HG03378 (cell line): ENCODE results near the gene ARFGEF2.
A peak's percentile ranks its signal among the peaks of the same experiment; 100 is the strongest.
"Not testable (repeated sequence)": the region's sequence is repeated elsewhere in the genome, so short reads cannot be mapped to it uniquely, and the experiment has no call there.

Experiments used
- ATAC-seq: cut with Tn5 transposase; IDR thresholded peaks from one replicate; pipeline ENCODE4 v1.9.1; 2021; ENCODE audit warnings: mild to moderate bottlenecking, moderate library complexity; ENCODE audit not compliant: unreplicated experiment

Gene ARFGEF2

GRCh38 chr20:48990467-48990866, 69.0 kb downstream of the ARFGEF2 start:
- ATAC-seq = no peak

DNA sequence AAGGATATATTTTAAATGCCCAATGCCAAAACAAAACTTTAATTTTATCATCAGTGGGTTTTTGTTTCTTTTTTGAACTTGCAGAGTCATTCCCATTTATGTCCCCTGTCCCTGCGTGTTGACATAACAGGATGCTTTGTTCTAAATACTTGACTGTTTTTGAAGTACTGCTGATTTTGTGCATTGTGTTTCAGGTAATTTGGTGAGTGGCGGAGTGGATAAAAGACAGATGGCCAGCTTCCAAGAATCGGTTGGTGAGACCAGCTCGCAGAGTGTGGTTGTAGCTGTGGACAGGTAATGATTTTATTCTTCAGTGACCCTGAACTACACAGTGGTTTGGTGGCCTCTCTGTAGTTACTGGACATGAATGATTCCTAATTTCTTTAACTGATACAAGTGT, 74.1 kb downstream of the ARFGEF2 start:
- ATAC-seq = no peak

GRCh38 chr20:48999890-49000870, 78.7 kb downstream of the ARFGEF2 start:
- ATAC-seq = no peak

GRCh38 chr20:49001741-49002140, 80.2 kb downstream of the ARFGEF2 start:
- no peak for ATAC-seq

GRCh38 chr20:49006446-49006980, 85.0 kb downstream of the ARFGEF2 start:
- no peak for ATAC-seq

DNA sequence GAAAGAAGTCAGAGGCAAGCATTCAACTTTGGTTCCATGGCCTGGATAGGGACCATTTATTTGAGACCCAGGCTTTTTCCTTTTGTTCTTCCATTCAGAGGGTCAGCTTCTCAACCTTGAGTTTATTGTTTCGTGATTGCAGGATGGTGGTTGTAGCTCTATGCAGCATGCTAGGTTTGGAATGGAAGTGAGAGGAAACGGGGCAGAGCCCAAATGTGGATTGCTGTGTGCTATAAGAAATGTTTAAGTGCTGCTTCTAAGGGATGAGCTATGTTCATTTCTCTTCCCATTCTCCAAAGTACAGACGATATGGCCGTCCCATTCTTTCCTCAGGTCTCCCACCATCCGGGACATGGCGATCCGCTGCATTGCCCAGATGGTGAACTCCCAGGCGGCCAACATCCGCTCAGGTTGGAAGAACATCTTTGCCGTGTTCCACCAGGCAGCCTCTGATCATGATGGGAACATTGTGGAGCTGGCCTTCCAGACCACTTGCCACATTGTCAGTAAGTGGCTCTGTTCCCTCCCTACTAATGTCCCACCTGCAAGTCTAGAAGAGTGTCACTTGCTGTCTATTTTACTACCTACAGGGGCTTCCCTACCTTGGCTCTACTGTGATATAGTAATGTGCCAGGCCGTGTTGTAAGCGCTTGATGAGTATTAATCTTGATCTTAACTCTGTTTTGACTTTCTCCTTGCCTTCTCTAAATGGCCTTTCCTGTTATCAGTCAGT, 88.6 kb downstream of the ARFGEF2 start:
- ATAC-seq = no peak

GRCh38 chr20:49024220-49024619, 102.7 kb downstream of the ARFGEF2 start:
- no peak for ATAC-seq

DNA sequence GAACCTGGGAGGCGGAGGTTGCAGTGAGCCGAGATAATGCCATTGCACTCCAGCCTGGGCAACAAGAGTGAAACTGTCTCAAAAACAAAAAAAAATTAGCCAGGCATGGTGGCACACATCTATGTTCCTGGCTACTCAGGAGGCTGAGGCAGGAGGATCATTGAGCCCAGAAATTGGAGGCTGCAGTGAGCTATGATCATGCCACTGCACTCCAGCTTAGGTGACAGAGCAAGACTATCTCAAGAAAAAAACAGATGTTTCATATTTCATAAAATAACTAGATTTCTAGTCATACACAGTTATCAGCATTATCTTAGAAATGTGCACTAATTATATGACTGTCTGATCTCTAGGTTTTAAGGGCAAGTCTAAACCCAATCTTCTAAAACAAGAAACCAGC, 106.7 kb downstream of the ARFGEF2 start:
- ATAC-seq = not testable (repeated sequence)

- ATAC-seq = no peak
Measured at GRCh38 chr20:49028684-49029083, 107.2 kb downstream of the ARFGEF2 start.

GRCh38 chr20:49029203-49029602, 107.7 kb downstream of the ARFGEF2 start:
- no peak for ATAC-seq

DNA sequence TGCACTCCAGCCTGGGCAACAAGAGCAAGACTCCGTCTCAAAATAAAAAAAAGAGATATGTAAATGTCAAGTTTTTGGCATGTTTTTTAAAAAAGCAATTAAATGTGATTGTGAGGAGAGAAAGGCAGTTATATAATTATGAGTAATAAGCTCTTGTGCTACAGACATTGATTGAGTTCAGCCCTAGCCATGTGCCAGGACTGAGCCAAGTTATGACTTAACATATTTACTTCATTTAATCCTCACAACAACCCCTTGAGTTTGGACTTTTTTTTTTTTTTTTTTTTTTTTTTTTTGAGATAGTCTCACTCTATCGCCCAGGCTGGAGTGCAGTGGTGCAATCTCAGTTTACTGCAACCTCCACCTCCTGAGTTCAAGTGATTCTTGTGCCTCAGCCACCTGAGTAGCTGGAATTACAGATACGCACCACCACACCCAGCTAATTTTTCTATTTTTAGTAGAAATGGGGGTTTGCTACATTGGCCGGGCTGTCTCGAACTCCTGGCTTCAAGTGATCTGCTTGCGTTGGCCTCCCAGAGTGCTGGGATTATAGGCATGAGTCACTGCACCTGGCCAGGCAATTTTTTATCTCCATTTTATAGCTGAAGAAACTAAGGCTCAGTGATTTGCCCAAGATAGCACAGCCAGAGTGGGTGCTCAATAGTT, 109.6 kb downstream of the ARFGEF2 start:
- no peak for ATAC-seq

DNA sequence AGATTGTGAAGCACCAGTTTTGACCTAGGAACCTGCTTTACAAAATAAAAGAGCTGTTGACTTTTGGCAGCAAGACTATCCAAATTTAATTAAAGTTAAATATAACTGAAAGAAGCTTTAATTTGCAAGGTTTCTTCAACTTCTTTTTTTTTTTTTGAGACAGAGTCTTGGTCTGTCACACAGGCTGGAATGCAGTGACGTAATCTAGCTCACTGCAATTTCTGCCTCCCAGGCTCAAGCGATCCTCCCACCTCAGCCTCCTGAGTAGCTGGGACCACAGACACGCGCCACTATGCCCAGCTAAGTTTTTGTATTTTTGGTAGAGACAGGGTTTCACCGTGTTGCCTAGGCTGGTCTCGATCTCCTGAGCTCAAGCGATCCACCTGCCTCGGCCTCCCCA, 110.9 kb downstream of the ARFGEF2 start:
- no peak for ATAC-seq

DNA sequence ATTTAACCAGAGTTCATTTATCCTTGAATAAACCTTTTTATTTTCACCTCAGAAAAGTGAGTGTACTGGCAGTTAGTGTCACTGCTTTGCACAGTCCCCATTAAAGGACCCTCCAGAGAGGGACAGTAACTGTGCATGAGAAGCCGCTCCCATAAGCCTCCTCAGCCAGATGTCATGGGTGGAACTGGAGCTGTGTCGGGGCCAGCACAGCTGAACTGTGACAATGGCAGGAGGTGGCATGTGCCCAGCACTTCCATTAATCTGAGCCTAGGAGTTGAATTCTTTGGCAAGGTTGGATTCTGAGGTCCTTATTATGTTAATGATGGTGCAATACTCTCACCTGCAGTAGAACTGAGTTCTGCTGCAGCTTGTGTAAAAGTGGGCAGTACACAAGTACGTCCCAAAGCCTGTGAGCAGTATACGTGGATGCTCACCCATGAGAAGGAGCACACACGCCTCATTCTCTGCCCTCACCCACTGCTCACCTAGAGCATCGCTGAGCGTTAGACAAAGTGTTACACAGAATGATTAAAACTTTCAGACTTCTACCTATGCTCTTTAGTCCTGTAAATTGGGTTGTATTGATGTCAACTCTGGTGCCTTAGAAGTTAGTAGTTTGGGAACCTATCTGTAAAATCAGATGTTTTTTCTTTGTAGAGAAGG, 112.7 kb downstream of the ARFGEF2 start:
- ATAC-seq = no peak

- ATAC-seq = no peak
Measured at GRCh38 chr20:49037962-49038387, 116.5 kb downstream of the ARFGEF2 start.

- no peak for ATAC-seq
Measured at GRCh38 chr20:49039854-49040253, 118.3 kb downstream of the ARFGEF2 start.

DNA sequence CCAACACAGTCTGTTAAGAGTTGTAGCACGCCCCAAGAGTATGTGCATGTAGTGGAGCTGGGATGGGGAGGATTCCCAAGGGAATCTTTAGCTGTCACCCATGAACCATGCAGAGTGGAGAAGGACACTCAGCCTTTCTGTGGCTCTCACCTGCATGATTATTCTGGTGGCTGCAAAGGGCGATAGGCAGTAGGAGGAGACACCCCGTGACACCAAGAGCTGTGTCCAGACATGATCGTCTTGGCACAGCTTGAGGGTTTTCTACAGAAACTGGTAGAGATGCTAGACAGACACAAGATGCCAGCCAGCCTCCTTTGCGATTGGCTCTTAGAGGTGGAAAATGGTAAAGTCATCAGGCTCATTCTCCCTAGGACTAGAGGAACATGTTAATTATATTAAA, 121.5 kb downstream of the ARFGEF2 start:
- no peak for ATAC-seq

DNA sequence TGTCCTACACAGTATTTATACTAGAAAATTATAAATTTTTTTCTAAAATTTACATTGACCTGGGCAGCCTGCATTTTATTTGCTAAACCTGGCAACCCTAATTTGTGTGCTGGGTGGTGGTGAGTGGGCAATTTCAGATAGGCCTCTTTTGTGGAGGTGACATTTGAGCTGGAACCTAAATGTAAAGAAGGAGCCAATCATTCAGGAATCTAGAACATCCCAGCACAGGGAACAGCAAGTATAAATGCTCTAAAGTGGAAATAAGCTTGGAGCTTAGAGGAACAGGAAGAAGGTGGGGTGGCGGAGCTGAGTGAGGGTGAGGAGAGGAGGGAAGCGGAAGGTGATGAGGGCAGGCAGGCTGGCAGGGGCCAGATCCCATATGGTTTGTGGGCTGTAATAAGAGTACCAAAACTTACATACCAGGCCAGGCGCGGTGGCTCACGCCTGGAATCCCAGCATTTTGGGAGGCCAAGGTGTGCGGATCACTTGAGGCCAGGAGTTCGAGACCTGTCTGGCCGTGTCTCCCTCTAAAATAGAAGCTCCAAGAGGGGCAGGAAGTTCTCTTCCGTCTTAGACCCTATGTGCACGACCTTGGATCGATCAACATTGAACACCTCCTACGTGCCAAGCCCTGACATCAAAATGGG, 124.1 kb downstream of the ARFGEF2 start:
- no peak for ATAC-seq

DNA sequence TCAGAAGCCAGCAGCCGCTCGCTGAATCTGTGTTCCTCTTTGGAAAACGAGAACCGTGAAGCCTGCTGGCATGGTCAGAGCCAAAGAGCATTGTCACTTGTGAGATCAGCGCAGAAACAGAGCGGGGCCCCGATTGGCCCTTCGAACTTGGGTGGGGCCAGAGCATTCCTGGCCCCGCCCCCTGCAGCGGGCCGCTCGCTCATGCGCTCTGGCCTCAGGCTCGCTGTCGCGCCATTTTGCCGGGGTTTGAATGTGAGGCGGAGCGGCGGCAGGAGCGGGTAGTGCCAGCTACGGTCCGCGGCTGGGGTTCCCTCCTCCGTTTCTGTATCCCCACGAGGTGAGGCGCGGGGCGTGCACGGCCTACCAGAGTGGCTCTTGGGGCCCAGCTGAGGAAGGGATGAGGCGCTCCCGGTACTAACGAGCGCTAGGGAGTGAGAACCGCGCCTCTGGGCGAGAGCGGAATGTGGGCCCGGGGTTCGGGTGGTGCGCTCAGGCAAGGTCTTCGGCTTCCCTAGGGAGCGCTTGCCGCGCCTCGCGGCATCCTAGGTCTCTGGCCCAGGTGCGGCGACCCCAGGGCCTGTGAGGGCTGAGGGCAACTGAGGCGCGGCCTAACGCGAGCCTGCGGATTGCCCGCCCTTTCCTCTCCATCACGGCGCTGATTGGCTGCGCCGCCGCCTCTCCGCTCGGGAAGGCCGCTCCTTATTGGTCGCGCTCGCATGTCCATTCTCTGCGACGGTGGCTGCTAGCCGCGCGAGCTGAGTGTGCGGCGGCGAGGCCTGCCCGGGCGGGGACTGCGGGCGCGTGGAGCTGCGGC, 124.8 kb downstream of the ARFGEF2 start, which contains the start of gene CSE1L:
CSE1L (plus strand) TSS at position 226 of the 814 bp plus-strand sequence. CDS start 12,152 bp downstream, outside the sequence.
- ATAC-seq = peak; percentile 73

- no peak for ATAC-seq
Measured at GRCh38 chr20:49052334-49052733, 130.8 kb downstream of the ARFGEF2 start.
